GM08714 (cell line): ENCODE measurements around the gene FAM241A.

Experiments used
- H3K4me3 ChIP-seq: fragments of 200-500 bp; sonication (Bioruptor generic); 2 replicates; pipeline ENCODE4 v1.5.1; 2014; ENCODE audit warnings: mild to moderate bottlenecking, low read length, inconsistent platforms
- ZNF274 ChIP-seq: IDR thresholded peaks from 2 replicates; pipeline ENCODE4 v1.6.1; 2012; ENCODE audit warnings: mild to moderate bottlenecking, low read depth, low read length

Gene FAM241A

DNA sequence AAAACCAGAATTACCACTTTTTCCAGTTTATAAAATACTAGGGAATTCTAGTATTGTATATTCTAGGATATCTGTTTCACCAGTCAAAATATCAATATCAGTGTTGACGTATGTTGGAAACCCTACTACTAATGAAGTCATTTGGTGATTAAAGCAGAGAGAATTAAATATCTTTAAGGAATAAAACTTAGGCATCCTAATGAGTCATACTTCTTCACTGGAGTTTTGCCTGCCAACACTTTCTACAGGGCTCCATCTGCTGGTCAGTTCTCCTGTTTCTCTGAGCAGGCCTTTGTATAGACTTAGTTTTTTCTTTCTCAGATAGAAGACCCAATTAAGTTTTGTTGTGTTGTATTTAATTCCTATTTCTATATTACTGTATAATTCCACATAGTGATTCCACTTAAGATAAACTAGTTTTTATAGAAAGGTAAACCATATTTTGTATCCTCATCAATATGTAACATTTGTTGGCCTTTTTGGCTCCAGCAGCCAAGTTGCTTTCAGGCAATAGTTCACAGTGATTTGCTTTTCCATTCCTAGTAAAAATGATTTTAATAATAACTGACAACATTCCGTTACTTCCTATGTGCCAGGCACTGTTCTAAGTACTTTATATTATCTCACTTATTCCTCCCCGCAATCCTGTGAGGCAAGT, 89.8 kb downstream of the FAM241A start:
- TF ChIP-seq ZNF274, result no peak
- H3K4me3 ChIP-seq, result no peak overlapping the region

GRCh38 chr4:112236040-112236439, 90.8 kb downstream of the FAM241A start:
- H3K4me3 ChIP-seq, result no peak overlapping the region
- no peak for TF ChIP-seq ZNF274

- no peak for TF ChIP-seq ZNF274
- no peak overlapping the region for H3K4me3 ChIP-seq
These were observed 93.6 kb downstream of the FAM241A start for GRCh38 chr4:112238833-112239232.
